ENCODE data around the gene ZSWIM8.
"Not testable (repeated sequence)": the region's sequence is repeated elsewhere in the genome, so short reads cannot be mapped to it uniquely, and the experiment has no call there.

Gene ZSWIM8

DNA sequence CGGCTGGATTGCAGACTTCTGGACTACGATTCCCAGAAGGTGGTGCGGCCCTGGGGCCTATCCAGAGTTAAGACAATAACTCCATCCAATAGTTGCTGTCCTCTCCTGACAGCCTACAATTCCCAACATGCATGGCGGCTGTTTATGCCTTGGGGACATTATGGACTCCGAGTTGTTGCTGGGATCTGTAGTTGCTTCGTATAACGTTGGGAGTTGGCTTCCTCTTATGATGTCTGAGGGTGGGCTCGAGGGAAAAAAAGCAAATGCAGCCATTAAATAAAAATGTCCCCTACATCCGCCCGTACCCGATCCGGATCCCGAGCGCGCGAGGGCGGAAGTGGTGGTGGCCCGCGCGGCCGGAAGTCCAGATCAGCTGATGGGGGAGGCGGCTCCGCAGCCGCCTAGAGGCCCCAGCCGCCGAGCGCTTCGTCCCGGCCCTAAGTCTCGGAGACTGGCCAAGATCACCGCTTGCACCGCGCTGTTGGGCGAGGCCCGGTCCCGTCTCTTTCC, at the start of gene ZSWIM8:
Gene ZSWIM8, plus strand, starts transcription at position 396 of the 510 bp plus-strand sequence. CDS start 273 bp downstream, outside the sequence.
- DNase-seq: peak; percentile 79

DNA sequence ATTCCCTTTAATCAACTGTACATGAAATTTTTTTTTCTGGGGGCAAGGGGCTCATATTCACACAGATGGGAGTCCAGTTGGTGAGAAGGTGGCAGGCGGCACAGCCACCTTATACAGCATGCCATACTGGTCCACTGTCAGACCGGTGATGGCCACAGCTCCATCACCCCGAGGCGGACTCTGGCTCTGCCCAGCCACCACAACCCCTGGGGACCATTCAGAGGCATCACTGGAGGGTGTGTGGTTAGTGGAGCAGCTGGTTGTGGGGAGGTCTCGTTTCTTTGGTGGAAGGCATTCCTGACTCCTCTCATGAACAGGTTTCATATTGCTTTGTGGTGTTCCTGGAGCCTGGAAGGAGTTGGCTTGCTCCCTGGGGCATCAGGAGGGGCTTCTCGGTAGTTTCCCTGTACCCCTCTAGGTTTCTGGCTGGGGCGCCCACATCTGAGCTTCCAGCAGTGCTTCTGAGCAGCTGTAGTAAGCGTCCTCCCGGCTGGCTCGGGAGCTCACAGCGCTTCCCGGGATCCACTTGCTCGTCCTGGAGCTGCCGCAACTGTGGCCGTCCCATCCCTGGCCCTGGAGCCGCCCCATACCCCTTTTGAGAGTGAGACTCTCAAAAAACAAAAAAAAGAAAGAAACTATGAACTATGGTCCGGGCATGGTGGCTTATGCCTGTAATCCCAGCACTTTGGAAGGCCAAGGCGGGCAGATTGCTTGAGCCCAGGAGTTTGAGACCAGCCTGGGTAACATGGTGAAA, 44.7 kb upstream of the ZSWIM8 start:
- not testable (repeated sequence) for DNase-seq

DNA sequence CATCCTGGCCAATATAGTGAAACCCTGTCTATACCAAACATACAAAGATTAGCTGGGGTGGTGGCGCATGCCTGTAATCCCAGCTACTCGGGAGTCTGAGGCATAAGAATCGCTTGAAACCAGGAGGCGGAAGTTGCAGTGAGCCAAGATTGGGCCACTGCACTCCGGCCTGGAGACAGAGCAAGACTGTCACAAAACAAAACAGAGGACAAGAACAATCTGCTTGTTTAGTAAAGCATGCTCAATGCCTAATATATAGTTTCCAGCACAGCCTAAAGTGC, 43.0 kb upstream of the ZSWIM8 start:
- DNase-seq: no peak

- DNase-seq: no peak
Measured at GRCh38 chr10:73743327-73743904, 42.0 kb upstream of the ZSWIM8 start.

DNA sequence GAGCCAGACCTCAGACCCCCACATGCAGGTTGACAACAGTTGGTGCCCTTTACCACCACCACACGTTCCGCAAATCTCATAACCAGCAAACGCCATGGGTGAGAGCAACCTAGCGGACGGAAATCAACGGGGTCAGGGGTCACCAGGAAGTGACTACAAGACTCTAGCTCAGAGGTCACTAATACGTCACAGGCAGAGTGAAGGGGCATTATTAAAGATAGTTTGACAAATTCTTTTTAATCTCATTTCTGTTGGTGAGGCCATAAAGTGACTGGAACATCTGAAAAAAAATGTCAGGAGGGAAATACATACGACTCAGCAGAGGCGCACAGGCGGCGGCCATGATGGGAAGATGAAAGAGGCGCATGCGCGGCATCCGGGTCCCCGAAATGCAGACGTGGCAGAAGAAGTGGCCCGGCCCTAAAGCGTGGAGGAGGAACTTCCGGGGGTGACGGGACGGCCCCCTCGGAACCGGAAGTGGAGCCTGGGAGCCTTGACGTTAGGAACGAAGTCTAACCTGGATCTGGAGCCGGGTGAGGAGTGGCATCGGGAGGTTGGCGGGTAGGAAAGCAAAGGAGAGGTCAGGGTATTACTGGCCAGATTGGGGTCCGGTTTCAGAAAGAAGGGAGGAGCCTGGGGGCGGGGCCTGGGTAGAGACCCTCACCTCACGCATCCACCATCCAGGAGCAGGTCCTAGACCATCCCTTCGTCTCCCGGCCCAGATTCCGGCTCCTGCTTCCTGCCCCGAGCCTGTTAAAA, 41.3 kb upstream of the ZSWIM8 start, which contains the start of gene SEC24C:
Gene SEC24C, plus strand, starts transcription at position 468 of the 759 bp plus-strand sequence. CDS start 2,461 bp downstream, outside the sequence.
- peak; percentile 94 for DNase-seq

DNA sequence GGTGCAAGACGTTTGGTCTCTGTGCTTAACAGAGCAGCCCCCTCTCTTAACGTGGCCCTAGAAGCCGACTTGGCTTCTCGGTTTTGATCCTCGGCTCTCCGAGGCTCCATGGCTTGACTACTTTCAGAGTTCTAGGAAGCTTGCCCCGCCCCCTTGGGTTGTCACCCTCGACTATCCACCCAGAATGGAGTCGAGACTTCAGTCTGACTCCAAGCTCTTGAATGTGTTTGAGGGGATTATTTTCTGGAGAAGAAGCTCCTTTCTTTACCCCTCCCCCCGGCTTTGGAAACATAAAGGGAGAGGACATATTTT, 40.8 kb upstream of the ZSWIM8 start:
- DNase-seq: peak; percentile 43

- DNase-seq: no peak
Measured at GRCh38 chr10:73746721-73747120, 38.7 kb upstream of the ZSWIM8 start.

DNA sequence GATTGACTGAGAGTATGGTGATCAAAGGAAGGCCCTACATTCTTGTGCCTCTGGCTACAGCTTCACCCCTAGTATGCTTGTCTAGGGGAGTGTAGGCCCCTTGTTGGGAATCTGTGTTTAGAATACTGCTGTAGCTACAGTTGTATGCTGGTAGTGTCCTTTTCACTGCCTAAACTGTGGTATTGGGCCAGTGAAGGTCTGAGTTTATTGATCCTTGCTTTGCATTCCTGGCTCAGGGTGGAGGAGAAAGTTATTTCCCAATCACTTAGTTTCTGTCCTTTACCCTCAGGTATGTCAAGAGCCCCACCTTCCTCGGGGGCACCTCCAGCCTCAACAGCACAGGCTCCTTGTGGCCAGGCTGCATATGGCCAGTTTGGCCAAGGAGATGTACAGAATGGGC, 34.6 kb upstream of the ZSWIM8 start:
- DNase-seq: no peak

- DNase-seq: no peak
Measured at GRCh38 chr10:73756183-73756582, 29.2 kb upstream of the ZSWIM8 start.

DNA sequence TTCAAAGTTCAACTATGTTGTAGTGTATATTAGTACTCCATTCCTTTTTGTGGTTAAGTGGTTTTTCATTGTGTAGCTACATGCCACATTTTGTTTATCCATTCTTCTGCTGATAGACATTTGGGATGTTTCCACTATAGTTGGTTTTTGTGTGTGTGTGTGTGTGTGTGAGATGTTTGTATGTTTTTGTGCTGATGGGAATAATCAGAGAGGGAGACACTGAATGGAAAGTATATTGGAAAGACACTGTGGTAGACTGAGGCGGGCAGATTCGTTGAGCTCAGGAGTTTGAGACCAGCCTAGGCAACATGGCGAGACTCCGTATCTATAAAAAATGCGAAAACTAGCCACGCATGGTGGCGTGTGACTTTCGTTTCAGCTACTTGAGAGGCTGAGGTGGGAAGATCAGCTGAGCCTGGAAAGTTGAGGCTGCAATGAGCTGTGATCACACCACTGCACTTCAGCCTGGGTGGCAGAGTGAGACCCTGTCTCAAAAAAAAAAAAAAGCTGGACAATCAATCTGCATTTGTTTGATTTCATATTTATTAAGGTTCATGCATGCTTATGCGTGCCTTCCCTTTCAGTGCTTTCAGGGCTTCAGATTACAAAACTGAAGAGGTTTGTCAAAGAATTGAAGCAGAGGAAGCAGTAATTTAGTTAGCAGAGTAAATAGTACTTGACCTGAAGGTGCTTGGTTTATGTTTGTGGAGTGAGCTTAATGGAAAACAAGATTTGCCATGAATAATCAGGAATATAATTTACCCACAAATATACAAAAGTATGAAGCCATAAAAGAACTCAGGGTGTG, 26.5 kb upstream of the ZSWIM8 start:
- no peak for DNase-seq

DNA sequence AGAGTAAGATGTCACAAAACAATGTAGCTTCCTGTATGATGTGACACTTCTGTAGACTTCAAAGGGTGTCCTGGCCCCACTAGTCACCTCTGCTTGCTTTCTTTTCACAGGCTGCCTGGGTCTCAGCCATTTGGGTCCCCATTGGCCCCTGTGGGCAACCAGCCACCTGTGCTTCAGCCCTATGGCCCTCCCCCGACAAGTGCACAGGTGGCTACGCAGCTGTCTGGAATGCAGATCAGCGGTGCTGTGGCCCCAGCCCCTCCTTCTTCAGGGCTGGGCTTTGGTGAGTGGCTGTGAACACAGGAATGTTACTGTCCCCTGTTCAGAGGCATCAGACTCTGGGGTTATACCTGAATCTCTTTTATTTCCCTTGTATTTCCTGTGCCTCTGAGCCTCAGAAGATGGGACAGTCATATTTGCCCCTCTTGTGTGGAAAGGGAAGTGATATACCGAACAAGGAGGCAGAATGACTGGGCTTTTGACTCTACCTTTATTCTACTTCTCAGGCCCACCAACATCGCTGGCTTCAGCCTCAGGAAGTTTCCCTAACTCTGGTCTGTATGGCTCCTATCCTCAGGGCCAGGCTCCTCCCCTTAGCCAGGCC, 25.8 kb upstream of the ZSWIM8 start:
- DNase-seq: no peak

GRCh38 chr10:73761781-73762180, 23.6 kb upstream of the ZSWIM8 start:
- no peak for DNase-seq

GRCh38 chr10:73762915-73763314, 22.5 kb upstream of the ZSWIM8 start:
- DNase-seq: no peak

DNA sequence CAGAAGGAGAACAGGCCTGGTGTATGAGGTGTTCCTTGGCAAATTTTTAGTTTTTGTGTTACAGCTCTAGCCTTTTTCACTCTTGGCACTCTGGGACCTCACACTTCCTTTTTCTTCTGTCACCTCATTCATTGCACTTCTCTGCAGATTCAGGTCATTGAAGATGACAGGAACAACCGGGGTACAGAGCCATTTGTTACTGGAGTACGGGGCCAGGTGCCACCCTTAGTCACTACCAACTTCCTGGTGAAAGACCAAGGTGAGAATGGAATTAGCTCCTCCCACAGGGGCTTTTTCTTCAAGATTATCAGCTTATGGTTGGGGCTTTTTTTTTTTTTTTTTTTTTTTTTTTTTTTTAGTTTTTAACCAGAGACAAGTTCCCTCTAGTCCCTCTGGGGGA, 22.1 kb upstream of the ZSWIM8 start:
- no peak for DNase-seq

- no peak for DNase-seq
Measured at GRCh38 chr10:73765066-73765465, 20.3 kb upstream of the ZSWIM8 start.

DNA sequence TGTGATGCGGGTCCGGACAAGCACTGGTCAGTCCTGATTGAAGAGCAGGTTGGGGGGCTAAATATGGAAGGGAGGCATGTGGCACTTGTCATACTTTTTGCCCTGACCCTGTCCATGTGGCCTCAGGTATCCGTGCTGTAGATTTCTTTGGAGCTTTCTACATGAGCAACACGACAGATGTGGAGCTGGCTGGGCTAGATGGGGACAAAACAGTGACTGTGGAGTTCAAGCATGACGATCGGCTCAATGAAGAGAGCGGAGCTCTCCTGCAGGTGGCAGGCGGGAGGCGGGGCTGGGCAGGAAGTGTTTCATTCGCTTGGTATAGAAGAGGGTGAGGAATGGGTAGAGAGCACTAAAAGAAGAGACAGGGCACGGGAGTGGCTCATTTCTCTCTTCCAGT, 16.5 kb upstream of the ZSWIM8 start:
- DNase-seq: no peak

- no peak for DNase-seq
Measured at GRCh38 chr10:73769396-73769795, 16.0 kb upstream of the ZSWIM8 start.

DNA sequence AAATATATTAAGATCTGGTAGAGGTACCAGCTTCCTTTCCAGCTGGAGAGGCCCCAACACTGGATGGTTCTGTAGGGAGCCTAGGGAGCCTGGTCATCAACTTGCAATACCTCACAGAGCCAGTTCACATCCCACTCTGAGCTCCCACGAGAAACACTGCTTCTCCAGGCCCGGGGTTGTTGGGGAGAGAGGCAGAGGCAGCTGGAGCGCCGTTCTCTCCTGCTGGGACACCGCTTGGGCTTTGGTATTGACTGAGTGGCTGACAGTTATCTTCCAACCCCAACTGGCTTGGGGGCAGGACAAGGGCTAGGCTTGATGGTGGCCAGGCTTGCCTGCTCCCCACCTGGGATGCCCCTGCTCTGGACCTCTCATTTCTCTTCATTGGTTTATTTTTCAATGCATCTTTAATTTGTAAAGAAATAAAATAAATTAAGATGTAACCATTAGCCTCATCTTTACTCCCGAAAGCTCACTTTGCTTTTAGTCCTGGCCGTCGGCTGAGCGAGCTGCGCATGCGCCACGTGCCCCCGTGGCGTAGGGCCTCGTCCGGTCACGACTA, 13.6 kb upstream of the ZSWIM8 start:
- no peak for DNase-seq

DNA sequence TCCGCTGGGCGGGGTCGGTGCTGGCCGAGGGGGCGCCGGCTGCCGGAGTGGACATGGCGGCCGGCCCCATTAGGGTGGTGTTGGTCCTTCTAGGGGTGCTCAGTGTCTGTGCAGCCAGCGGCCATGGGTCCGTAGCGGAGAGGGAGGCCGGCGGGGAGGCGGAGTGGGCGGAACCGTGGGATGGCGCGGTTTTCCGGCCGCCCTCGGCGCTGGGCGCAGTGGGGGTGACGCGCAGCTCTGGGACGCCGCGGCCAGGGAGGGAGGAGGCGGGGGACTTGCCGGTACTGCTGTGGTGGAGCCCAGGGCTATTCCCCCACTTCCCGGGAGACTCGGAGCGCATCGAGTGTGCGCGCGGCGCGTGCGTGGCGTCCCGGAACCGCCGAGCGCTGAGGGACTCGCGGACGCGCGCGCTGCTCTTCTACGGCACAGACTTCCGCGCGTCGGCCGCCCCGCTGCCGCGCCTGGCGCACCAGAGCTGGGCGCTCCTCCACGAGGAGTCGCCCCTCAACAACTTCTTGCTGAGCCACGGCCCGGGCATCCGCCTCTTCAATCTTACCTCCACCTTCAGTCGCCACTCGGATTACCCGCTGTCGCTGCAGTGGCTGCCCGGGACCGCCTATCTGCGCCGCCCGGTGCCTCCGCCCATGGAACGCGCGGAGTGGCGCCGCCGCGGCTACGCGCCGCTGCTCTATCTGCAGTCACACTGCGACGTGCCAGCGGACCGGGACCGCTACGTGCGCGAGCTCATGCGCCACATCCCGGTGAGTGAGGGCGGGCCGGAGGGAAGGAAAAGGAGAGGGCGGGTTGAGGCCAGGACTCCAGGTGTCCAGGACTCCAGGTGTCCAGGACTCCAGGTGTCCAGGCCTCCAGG, 12.9 kb upstream of the ZSWIM8 start:
- peak; percentile 79 for DNase-seq

GRCh38 chr10:73773152-73773879, 12.1 kb upstream of the ZSWIM8 start:
- no peak for DNase-seq

- DNase-seq: no peak
Measured at GRCh38 chr10:73774637-73775036, 10.8 kb upstream of the ZSWIM8 start.

Data from T1000 (cell line).